Kidney epithelial cell (primary cell): ENCODE results near the gene R3HDM4. TPM values are rescaled to one million over a fixed set of nuclear protein-coding genes. Genes with fewer than 3 reads are reported as not detected.
"Not testable (repeated sequence)": the region's sequence is repeated elsewhere in the genome, so short reads cannot be mapped to it uniquely, and the experiment has no call there.

ENCODE experiments used
- DNase-seq: peaks from one replicate; pipeline ENCODE4 v3.0.0-alpha.2; 2010; ENCODE audit warnings: low read depth
- H3K27me3 ChIP-seq: 2 replicates; pipeline ENCODE4 v1.6.0; 2011; ENCODE audit warnings: low read length; ENCODE audit not compliant: control insufficient read depth, insufficient read depth
- H3K36me3 ChIP-seq: 2 replicates; pipeline ENCODE4 v1.5.1; 2011; ENCODE audit warnings: low read length; ENCODE audit not compliant: control insufficient read depth, insufficient read depth
- H3K4me3 ChIP-seq: 2 replicates; pipeline ENCODE4 v1.5.1; 2011; ENCODE audit warnings: low read depth, mild to moderate bottlenecking, control low read depth, low read length
- CTCF ChIP-seq: IDR thresholded peaks from 2 replicates; pipeline ENCODE4 v1.5.1; 2011; ENCODE audit warnings: mild to moderate bottlenecking, moderate library complexity, low read length, control low read depth, inconsistent platforms; ENCODE audit not compliant: insufficient read depth, poor library complexity, severe bottlenecking
- total RNA-seq: library from RNA; depleted of rRNA; stranded (reverse); fragments of >200 nt; gene quantifications from 2 replicates; pipeline ENCODE4 v1.2.3, GENCODE V29; 2015

The R3HDM4 gene
- total RNA-seq, 1 donor from 2014 or later = 61.5 TPM

DNA sequence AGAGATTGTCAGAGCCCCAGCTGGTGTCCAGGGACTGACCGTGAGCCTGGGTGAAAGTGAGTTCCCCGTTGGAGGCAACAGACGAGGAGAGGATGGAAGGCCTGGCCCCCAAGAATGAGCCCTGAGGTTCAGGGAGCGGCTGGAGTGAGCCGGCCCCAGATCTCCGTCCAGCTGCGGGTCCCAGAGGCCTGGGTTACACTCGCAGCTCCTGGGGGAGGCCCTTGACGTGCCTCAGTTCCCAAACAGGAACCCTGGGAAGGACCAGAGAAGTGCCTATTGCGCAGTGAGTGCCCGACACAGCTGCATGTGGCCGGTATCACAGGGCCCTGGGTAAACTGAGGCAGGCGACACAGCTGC lies 62.1 kb downstream of the R3HDM4 start:
- H3K36me3 ChIP-seq = no peaks in the 10 kb centered on the region
- no peak overlapping the region for H3K4me3 ChIP-seq
- no peak for TF ChIP-seq CTCF
- peaks cover 55% of the 10 kb centered on the region for H3K27me3 ChIP-seq
- no peak for DNase-seq

DNA sequence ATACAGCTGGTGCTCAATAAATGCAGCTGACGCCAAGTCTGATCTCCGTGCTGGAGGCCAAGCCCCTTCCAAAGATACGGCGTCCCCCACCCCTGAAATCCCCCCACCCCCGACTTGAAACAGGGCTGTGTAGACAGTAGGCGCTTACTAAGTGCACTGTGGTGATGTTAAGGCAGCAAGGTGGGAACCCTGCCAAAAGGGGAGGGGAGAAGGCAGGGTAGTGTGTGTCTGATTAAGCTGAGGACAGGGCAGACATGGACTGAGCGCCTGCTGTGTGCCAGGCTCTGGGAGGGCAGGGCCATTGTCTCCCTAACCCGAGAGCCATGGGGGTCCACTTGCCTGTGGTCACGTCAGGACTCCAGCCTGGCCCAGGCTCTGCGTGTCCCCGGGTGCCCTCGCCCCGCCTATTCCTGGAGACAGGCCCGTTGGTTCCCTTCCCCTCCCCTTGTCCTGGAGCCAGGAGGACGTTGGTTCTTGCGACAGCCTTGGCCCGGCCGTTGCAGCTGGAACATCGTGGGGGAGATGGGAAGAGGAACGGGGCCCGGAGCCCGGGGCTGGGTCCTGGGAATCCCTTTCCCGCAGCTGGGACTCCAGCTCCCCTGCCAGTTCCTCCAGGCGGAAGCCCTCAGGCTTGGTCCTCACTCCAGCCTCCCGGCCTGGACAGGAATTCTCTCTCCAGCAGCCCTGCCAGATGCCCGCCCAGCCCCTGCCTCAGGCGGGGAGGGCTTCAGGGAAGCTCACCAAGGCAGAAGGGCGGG lies 62.6 kb downstream of the R3HDM4 start:
- Histone ChIP-seq H3K27me3 (peaks cover 57% of the 10 kb centered on the region), H3K36me3 (no peaks in the 10 kb centered on the region), H3K4me3 (no peak overlapping the region)
- no peak for TF ChIP-seq CTCF
- DNase-seq = no peak

GRCh38 chr19:849195-849594 lies 63.8 kb downstream of the R3HDM4 start:
- not testable (repeated sequence) for H3K36me3 ChIP-seq, DNase-seq, H3K4me3 ChIP-seq
- peaks cover 60% of the 10 kb centered on the region for H3K27me3 ChIP-seq

DNA sequence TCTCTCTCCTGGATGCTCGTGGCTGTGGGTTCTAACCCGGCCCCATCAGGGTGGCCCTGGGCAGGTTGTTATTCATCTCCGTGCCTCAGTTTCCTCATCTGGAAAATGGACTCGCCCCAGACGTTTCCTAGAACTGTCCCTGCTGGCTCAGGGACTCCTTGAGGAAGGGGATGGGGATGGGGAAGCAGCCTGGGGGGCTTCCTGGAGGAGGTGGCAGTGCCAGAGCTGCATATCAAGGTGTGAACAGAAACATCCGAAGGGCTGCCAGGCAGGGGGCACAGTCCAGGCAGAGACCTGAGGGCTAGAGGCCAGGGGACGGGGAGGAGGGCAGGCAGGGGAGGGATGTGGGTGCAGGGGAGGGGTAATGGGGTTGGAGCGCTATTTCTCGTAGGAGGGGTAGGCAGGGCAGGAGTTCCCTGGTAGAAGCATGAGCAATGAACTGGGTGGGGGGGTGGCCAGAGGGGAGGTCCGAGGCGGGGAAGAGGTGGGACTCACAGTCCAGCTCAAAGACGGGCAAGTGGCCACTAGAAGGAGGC lies 64.6 kb downstream of the R3HDM4 start:
- Histone ChIP-seq H3K27me3 (peaks cover 66% of the 10 kb centered on the region), H3K4me3 (no peak overlapping the region), H3K36me3 (no peaks in the 10 kb centered on the region)
- no peak for TF ChIP-seq CTCF
- DNase-seq = no peak

Other genes starting within 250 kb of the R3HDM4 start
- gene FSTL3, start 236.8 kb downstream of the R3HDM4 start, total RNA-seq = 378 and 504 TPM in 2 replicates
- not detected in 2 replicates for gene PRSS57, start 217.8 kb downstream of the R3HDM4 start, total RNA-seq
- gene PALM, start 204.3 kb downstream of the R3HDM4 start, total RNA-seq = 42.8 and 49.8 TPM in 2 replicates
- 45.6 and 52.4 TPM in 2 replicates for gene MISP, start 162.1 kb downstream of the R3HDM4 start, total RNA-seq
- 268 and 349 TPM in 2 replicates for gene PTBP1, start 115.8 kb downstream of the R3HDM4 start, total RNA-seq
- 2.9 and 4.1 TPM in 2 replicates for gene PLPPR3, start 91.3 kb downstream of the R3HDM4 start, total RNA-seq
- gene AZU1, start 85.4 kb downstream of the R3HDM4 start, total RNA-seq = not detected in 2 replicates
- not detected in 2 replicates for gene PRTN3, start 72.2 kb downstream of the R3HDM4 start, total RNA-seq
- 0.67 TPM in 1 of 2 replicates, not detected in the other for gene ELANE, start 60.9 kb downstream of the R3HDM4 start, total RNA-seq
- gene CFD, start 53.6 kb downstream of the R3HDM4 start, total RNA-seq = 1.3 TPM in 2 replicates
- 40.1 and 41.4 TPM in 2 replicates for gene MED16, start 20.0 kb downstream of the R3HDM4 start, total RNA-seq
- gene RNU6-9, start 19.7 kb downstream of the R3HDM4 start, total RNA-seq = not detected in 2 replicates
- gene KISS1R, start 4.1 kb upstream of the R3HDM4 start, total RNA-seq = 0.75 TPM in 1 of 2 replicates, not detected in the other
- gene ARID3A, start 12.8 kb upstream of the R3HDM4 start, total RNA-seq = 24.8 and 27.4 TPM in 2 replicates
- 54.6 and 65.0 TPM in 2 replicates for gene WDR18, start 71.1 kb upstream of the R3HDM4 start, total RNA-seq
- 0.08 and 1.6 TPM in 2 replicates for gene GRIN3B, start 87.2 kb upstream of the R3HDM4 start, total RNA-seq
- 204 and 221 TPM in 2 replicates for gene TMEM259, start 107.9 kb upstream of the R3HDM4 start, total RNA-seq
- not detected in 2 replicates for gene RNU6-2, start 108.3 kb upstream of the R3HDM4 start, total RNA-seq
- gene CNN2, start 113.4 kb upstream of the R3HDM4 start, total RNA-seq = 285 and 314 TPM in 2 replicates
- gene ABCA7, start 126.9 kb upstream of the R3HDM4 start, total RNA-seq = 16.4 and 17.0 TPM in 2 replicates
- gene ARHGAP45, start 153.9 kb upstream of the R3HDM4 start, total RNA-seq = 1.4 and 4.2 TPM in 2 replicates
- gene POLR2E, start 182.2 kb upstream of the R3HDM4 start, total RNA-seq = 204 and 267 TPM in 2 replicates
- gene GPX4, start 190.8 kb upstream of the R3HDM4 start, total RNA-seq = 538 and 611 TPM in 2 replicates